SIG-M5 treated with dmso at 0.1 percent for 504 hours (cell line): ENCODE measurements around the gene SLC17A2.
A peak's percentile ranks its signal among the peaks of the same experiment; 100 is the strongest.
"Not testable (repeated sequence)": the region's sequence is repeated elsewhere in the genome, so short reads cannot be mapped to it uniquely, and the experiment has no call there.

Experiments
- DNase-seq: peaks from one replicate; lab custom pipeline; 2025; ENCODE audit not compliant: unreplicated experiment; lab: John Stamatoyannopoulos, UW

SLC17A2 gene

DNA sequence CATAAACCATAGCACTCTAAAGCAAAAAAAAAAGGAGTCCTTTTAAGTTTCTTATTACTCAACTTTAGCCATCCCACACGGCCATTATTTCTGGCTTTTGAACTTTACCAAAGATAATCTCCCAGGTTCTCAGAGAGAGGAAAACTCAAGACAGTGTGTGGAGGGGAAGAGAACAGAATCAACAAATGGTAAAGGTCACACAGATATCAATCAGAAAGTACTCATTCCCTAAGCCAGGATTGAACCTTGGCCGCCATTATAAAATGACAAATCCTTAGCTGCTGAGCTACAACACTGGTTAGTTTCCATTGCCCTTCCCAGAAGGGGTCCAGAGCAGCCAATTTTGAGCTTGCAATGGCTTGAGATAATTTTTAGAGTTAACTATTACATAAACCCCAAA lies 22.0 kb upstream of the SLC17A2 start:
- DNase-seq, result no peak

DNA sequence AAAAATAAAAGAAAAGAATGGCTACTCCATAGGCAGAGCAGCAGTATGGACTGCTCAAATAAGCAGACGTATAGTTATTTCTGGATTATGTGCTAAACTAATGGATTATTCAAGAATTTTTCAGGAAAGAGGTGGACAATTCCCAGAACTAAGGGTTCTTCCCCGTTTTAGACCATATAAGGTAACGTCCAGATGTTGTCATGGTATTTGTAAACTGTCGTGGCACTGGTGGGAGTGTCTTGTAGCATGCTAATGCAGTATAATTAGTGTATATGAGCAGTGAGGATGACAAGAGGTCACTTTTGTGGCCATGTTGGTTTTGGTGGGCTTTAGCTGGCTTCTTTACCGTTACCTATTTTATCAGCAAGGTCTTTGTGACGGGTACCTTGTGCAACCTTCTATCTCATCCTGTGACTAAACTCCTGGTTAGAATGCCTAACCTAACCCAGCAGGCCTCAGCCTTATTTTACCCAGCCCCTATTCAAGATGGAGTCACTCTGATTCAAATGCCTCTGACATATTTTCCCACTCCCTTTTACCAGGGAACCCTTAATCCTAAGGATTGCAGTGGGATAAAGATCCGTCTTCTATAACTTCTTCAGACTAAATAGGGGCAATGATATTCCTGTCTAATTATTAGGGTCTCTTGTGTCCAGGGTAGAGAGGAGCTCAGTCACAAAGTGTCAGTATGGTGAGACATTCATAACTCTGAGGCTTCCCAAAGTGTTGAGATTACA lies 21.0 kb upstream of the SLC17A2 start:
- no peak for DNase-seq

DNA sequence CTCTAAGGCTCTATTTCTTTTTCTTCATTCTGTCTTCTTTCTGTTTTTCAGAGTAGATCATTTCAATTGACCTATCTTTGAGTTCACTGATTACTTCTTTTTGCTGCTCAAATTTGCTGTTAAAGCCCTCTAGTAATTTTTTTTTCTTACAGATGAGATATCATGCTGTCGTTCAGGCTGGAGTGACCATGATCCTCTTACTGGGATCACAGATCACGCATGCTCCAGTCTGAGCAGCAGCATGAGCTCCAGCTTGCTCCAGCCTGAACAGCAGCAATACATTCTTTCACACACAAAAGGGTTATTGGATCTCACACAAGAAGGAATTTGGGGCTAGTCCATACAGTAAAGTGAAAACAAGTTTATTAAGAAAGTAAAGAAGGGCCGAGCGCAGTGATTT lies 19.8 kb upstream of the SLC17A2 start:
- DNase-seq, result no peak

DNA sequence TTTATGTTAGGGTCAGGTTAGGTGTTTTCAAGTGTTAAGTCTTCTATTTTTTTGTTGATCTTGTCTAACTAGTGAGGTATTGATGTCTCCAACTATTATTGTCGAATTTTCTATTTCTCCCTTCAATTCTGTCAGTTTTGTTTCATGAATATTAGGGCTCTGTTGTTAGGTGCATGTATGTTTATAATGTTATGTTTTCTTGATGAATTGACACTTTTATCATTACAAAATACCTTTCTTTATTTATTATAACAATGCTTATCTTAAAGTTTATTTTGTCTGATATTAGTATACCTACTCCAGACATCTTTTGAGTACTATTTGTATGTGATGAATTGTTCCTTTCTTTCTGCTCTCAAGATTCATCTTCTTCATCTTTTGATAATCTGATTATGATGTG lies 19.2 kb upstream of the SLC17A2 start:
- no peak for DNase-seq

DNA sequence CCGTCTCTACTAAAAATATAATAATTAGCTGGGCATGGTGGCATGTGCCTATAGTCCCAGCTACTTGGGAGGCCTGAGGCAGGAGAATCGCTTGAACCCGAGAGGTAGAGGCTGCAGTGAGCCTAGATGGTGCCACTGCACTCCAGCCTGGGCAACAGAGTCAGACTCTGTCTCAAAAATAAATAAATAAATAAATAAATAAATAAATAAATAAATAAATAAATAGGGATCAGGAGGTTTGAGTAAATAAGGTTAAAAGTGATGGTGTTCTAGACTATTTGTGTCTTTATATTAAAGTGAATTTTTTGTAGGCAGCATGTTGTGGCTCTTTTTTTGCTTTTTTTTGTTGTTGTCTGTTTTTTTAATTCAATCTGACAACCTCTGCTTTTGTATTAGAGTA lies 17.0 kb upstream of the SLC17A2 start:
- DNase-seq, result not testable (repeated sequence)

DNA sequence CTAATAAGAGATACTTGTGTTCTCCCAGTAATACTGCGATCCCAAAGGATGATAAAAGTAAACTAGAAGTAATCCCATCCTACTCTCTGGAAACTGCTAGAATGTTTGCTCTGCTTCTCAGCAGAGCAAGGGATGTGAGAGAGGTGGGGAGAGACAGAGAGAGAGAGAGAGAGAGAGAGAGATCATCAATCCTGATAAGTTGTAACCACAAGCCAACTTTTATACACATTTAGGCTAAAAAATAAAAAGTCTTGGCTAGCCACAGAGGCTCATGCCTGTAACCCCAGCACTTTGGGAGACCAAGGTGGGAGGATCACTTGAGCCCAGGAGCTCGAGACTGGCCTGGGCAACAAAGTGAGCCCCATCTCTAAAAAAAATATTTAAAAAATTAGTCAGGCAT lies 16.1 kb upstream of the SLC17A2 start:
- no peak for DNase-seq

DNA sequence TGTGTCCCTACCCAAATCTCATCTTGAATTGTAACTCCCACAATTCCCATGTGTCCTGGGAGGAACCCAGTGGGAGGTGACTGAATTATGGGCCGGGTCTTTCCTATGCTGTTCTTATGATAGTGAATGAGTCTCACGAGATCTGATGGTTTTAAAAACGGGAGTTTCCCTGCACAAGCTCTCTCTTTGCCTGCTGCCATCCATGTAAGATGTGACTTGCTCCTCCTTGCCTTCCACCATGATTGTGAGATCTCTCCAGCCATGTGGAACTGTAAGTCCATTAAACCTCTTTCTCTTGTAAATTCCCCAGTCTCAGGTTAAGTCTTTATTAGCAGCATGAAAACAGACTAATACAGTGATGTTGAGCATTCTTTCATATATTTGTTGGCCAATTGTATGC lies 15.2 kb upstream of the SLC17A2 start:
- DNase-seq, result not testable (repeated sequence)

DNA sequence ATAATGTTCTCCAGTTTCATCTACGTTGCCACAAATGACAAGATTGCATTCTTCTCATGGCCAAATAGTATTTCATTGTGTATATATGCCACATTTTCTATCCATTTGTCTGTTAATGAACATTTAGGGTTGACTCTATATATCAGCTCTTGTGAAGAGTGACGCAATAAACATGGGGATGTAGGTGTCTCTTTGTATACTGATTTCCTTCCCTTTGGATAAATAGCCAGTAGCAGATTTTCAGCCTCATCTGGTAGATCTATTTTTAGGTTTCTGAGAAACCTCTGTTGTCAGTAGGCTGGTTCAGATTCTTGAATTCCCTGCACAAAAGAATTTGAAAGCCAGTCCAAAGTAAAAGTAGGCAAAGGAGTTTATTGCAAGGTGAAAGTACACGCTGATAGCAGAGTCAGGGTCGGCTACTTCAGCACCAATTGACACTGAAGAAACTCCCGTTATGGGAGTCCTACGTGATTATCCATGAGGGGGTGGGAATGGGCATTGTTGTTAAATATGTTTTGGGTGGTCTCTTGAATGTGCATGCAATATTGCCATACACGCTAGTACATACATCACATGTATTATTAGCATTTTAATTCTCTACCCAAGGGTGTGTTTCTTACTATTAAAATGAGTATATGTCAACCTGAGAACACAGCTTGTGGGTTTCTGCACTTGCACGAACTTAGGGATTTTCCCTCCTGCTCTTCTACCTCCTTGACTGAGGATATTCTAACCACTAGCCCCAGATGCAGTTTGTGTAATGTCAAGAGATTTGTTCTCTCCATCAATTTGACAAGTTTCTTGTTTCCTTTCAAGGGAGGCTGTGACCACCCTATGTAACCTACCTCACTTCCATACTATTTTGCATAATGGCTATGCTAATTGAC lies 14.4 kb upstream of the SLC17A2 start:
- no peak for DNase-seq

DNA sequence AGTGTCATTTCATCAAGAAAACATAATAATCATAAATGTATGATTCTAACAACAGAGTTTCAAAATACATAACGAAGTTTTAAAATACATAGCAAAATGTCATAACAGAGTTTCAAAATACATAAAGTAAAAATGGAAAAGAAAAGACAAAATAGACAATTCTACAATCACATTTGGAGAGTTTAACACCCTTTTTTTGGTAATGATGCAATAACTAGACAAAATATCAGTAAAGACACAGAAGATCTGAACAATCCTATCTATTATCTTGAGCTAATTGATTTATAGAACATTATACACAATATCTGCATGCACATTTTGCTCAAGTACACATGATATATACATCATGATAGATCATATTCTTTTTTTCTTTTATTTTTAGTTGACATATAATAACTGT lies 13.4 kb upstream of the SLC17A2 start:
- no peak for DNase-seq

DNA sequence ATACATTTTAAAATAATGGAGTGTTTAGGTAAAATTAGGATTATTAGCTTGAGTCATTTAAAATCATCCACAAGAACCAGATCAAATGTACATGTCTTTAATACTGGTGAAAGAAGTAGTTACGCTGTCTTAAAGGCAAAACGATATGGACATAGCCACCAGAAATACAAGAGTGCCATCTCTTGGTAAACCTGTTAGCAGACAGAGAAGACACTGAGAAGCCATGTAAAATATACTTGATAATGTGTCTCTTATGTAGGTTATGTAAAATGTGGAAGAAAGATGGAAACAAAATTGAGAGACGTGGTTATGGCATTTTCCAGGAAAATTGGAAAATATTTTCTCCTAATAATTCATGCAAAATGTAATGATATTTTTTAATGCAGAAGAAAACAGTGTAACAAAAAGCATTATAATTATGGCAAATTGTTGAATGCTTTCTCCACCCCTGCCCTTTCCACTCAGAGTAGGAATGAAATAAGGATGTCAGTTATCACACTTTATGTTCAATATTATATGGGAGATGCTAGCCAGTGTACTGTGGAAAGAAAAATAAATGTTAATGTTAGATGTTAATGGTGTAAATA lies 12.2 kb upstream of the SLC17A2 start:
- peak; percentile 46 for DNase-seq

DNA sequence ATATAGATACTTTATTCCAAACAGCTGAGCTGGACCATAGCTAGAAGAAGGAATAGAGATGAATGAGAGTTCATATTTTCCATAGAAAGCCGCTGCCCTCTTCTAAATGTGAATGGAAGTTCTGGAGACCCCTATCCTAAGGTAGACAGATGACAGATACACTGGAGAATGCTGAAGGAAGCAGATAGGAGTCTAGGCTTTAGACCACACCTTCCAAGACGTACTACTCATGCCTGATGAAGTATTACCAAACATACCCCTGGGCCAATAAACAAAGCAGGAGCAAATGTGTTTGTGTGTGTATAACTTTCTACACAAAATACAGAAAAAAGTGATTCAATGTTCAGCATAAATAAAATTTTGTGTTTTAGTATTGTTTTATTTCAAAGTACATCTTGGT lies 9.1 kb upstream of the SLC17A2 start:
- no peak for DNase-seq

DNA sequence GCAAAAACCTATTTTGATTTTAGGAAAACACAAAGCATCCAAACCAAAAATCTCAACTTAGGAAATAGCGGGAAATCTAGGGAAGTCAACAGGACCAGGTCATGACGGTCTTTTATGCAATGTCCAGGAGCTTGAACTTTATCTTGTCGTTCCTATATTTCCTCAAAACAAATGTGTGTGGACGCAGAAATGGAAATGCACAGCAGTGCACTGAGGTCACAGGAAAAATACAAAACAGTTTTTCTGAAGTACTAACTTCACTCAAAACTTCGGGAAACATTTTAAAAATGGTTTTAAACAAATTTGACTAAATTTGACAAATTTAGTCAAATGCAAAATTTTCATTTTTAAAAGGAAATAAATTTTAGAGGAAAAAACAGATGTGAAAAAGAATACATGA lies 5.5 kb upstream of the SLC17A2 start:
- no peak for DNase-seq

DNA sequence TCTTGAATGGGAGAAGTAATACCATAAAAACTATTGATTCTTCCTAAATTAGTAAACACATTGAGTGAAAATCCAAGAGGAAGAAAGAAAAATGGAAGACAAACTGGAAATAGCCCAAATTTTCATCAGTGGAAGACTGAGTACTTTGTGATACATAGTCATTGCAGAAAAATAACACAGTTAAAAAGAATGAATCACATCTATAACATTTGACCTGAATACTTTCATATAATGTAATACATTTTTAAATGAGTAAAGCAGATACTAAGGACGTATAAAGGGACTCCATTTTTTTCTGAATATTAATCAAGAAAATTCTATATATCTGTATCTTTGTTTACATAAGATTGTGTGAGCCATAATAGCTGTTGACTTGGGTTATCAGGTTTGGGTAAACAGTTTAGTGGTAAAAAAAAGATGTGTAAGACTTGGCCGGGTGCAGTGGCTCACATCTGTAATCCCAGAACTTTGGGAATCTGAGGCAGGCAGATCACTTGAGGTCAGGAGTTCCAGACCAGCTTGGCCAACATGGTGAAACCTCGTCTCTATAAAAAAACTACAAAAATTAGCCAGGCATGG lies 4.3 kb upstream of the SLC17A2 start:
- DNase-seq, result no peak

DNA sequence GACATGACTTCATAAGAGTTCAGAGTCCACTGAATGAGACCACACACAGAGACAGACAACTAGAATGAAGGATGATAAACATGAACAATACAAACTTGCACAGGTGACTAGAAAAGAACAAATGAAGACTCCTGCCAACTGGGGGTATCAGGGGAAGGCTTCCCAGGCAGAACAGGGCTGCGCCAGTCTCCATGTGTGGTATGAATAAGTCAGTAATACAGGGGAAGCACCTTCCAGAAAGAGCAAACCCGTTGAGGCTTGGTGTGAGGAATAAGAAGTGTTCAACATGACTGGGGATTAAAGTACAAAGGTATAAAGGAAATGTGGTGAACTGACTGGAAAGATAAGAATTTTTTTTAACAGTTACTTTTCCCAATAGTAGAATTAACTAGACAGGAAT lies 3.7 kb upstream of the SLC17A2 start:
- no peak for DNase-seq

DNA sequence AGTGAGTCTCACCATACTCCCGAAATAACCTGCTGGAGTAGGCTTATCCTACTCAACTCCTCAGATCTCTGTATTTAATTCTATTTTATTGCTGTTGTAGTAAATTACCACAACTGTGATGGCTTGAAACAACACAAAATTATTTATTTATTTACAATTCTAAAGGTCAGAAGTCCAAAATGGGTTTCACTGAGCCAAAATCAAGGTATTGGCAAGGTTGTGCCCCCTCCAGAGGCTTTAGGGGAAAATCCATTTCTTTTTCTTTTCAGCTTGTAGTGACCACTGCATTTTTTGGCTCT lies 869 bp upstream of the SLC17A2 start:
- DNase-seq, result no peak

DNA sequence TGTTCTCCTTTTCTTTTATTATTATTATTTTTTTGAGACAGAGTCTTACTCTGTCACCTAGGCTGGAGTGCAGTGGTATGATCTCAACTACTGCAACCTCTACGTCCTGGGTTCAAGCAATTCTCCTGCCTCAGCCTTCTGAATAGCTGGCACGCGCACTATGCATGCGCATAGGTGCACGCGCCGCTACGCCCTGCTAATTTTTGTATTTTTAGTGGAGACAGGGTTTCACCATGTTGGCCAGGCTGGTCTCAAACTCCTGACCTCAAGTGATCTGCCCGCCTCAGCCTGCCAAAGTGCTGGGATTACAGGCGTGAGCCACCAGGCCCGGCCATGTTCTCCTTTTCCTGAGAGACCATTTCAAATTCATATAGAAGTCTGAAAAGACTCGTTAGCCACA lies 706 bp downstream of the SLC17A2 start:
- not testable (repeated sequence) for DNase-seq

DNA sequence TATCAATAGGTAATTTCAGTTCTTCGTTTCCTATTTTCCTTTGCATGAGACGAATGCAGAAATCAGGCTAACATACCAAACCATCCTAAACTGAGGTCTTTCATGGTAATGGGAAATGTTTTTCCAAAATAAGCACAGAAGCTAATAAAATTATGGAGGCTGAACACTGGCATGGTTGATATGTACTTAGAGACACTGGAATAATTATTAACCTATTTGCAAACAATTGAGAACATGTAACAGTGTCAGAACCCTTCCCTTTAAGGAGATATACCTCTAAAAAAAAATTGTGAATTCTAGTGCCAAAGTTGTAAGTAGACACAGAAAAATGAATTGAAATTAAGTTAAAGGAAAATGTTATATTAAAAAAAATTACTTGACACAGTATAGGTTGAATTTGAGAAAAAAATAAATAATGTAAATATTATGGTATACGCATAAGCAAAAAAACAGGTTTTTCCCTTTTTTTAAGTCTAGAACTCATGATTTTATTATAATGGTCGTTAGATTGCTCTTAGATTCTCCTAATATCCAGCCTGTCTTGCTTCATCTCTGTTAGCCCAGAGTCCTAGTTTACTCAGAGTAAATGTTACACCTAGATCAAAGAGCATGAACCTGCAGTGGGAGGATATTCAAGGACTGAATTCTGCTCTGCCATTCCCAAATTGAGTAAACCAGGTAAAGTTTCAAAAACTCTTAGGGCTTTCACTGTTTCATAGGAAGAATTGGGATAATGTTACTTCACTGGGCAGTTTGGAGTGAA lies 1.7 kb downstream of the SLC17A2 start:
- DNase-seq, result no peak

DNA sequence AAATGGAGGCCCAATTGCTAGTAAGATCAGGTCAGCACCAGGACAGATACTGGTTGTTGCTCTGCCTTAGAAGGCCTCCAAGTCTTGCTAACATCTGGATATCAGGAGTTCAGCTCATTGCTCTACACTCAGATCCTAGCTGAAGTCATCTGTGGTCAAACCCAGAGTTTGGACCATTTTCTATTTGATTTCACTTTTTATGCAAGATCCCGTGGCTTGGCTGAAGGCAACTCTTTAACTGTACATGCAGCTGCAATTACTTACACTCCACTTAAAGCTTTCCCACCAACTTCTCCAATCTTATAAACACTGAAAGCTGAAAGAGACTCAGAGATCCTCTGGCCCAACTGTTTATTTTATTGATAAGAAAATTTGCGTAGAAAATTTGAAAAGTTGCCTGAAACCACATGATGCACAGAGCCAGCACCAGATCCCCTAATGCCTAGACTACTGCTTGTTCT lies 2.7 kb downstream of the SLC17A2 start:
- DNase-seq, result no peak

DNA sequence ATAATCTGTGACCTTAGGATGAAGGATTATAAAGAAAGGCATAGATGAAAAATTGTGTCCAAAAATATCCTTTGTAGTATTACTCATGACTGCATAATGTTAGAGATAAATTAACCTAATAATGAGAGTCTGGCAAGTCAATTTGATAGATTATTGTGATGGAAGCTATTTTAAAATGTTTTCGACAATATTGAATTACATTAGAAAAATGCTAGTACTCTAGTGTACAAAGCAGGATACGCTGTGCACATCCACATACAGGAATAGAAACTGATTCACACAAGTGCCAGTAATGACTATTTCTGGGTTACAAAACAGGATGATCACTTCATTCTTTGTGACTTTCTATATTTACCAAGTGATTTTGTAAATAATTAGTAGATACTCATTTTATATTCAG lies 3.3 kb downstream of the SLC17A2 start:
- DNase-seq, result no peak

DNA sequence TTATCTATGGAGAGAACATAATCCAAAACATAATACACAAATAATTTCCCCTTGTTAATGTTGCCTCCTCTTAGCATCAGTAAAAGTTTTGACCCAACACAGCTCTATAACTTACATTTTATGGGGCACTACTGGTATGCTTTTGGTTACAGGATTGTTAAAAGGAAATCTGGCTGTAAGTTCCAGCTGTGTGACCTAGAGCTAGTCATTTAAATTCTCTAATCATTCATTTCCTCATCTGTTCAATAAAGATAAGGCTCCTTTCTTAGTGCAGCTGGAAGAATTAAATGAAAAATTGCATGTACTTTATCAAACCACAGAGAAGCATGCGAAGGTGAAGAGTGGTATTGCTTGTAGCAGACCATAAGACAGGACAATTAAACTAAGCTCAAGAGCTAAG lies 4.6 kb downstream of the SLC17A2 start:
- no peak for DNase-seq

DNA sequence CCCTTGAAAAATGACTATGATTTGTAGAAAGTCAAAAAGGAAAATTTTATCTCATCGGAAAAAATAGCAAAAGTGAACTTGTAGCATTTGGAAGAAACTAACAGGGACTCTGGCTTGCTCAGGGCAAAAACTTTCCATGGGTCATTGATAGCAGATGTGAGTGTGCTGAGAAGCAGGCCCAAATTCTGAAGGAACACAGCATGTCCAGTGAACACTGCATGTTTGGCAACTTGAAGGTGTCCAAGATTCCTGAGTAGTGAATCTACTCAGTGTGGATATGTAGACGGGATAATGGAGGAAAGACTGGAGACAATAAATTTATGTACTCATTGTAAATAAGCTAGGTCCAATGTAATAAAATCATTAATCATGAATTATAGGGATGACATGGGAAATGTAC lies 8.2 kb downstream of the SLC17A2 start:
- no peak for DNase-seq
